PFSK-1 (cell line): ENCODE measurements around the gene SCN1A.

Source experiments
- FOXP2 ChIP-seq: optimal IDR thresholded peaks from 2 replicates; pipeline ENCODE3; 2011; ENCODE audit warnings: borderline replicate concordance, control low read depth, inconsistent platforms; ENCODE audit not compliant: insufficient read depth; ENCODE audit errors: extremely low read length, extremely low read depth
- POLR2AphosphoS5 ChIP-seq: IDR thresholded peaks from 2 replicates; pipeline ENCODE4 v1.6.1; 2012; ENCODE audit warnings: low read depth, mild to moderate bottlenecking, control low read depth, low read length, moderate library complexity
- REST ChIP-seq, 2 experiments: IDR thresholded peaks; 2 replicates each; pipeline versions ENCODE4 v1.6.1 to v1.8.0; 2011 to 2012; ENCODE audit warnings: low read depth in 2 of 2, low read length in 2 of 2, control low read depth in 1 of 2, inconsistent platforms in 1 of 2, mild to moderate bottlenecking in 1 of 2, moderate library complexity in 1 of 2; ENCODE audit not compliant: insufficient read depth in 1 of 2
- SIN3A ChIP-seq: IDR thresholded peaks from 2 replicates; pipeline ENCODE4 v1.6.1; 2012; ENCODE audit warnings: mild to moderate bottlenecking, low read length, moderate library complexity, borderline replicate concordance; ENCODE audit not compliant: insufficient read depth
- TAF1 ChIP-seq: IDR thresholded peaks from 2 replicates; pipeline ENCODE4 v1.6.1; 2012; ENCODE audit warnings: low read length, control low read depth, borderline replicate concordance; ENCODE audit not compliant: insufficient read depth

The SCN1A gene

GRCh38 chr2:166041613-166042012 lies 86.2 kb downstream of the SCN1A start:
- TF ChIP-seq FOXP2 (no peak), SIN3A (no peak), POLR2AphosphoS5 (no peak), TAF1 (no peak), REST (IDR thresholded peaks at IDR 0.05; ENCODE audit: insufficient read depth in 1 of 2, low read depth in 2 of 2, low read length in 2 of 2) (no peak)

GRCh38 chr2:166032361-166032760 lies 95.5 kb downstream of the SCN1A start:
- TF ChIP-seq TAF1 (no peak), FOXP2 (no peak), REST (IDR thresholded peaks at IDR 0.05; ENCODE audit: insufficient read depth in 1 of 2, low read depth in 2 of 2, low read length in 2 of 2) (no peak), SIN3A (no peak), POLR2AphosphoS5 (no peak)

GRCh38 chr2:166031054-166031453 lies 96.8 kb downstream of the SCN1A start:
- TF ChIP-seq POLR2AphosphoS5: no peak
- no peak for TF ChIP-seq FOXP2
- no peak for TF ChIP-seq TAF1
- TF ChIP-seq REST (IDR thresholded peaks at IDR 0.05; ENCODE audit: insufficient read depth in 1 of 2, low read depth in 2 of 2, low read length in 2 of 2): no peak
- TF ChIP-seq SIN3A: no peak

GRCh38 chr2:166025313-166025712 lies 102.5 kb downstream of the SCN1A start:
- TF ChIP-seq FOXP2 (no peak), SIN3A (no peak), TAF1 (no peak), REST (IDR thresholded peaks at IDR 0.05; ENCODE audit: insufficient read depth in 1 of 2, low read depth in 2 of 2, low read length in 2 of 2) (no peak), POLR2AphosphoS5 (no peak)

GRCh38 chr2:166017208-166017607 lies 110.6 kb downstream of the SCN1A start:
- TF ChIP-seq SIN3A (no peak), REST (IDR thresholded peaks at IDR 0.05; ENCODE audit: insufficient read depth in 1 of 2, low read depth in 2 of 2, low read length in 2 of 2) (no peak), TAF1 (no peak), FOXP2 (no peak), POLR2AphosphoS5 (no peak)
